Measurements from ENCODE around the gene TNRC18.
A peak's percentile ranks its signal among the peaks of the same experiment; 100 is the strongest.

The TNRC18 gene

GRCh38 chr7:5363729-5364128 is 59.9 kb downstream of the TNRC18 start:
- Histone ChIP-seq H3K9me3 (ENCODE audit: insufficient read depth, low read depth, low read length) (no peaks in the 10 kb centered on the region), H3K79me2 (ENCODE audit: insufficient read depth, low read length) (peaks cover 62% of the 10 kb centered on the region), H3K9me2 (replicated peaks; ENCODE audit: low read depth, low read length) (no peaks in the 10 kb centered on the region), H3K27me3 (ENCODE audit: insufficient read depth, low read length, poor library complexity, severe bottlenecking) (no peaks in the 10 kb centered on the region), H3K4me2 (ENCODE audit: low read depth, low read length, poor library complexity, severe bottlenecking) (peak overlapping the region; percentile 16), H3K9ac (ENCODE audit: low read depth, low read length, poor library complexity, severe bottlenecking) (no peak overlapping the region), H3K4me1 (ENCODE audit: insufficient read depth, low read length, poor library complexity, severe bottlenecking) (peaks cover 4% of the 10 kb centered on the region), H3F3A (ENCODE audit: low read depth) (no peaks in the 10 kb centered on the region), H3K4me3 (ENCODE audit: low read length, poor library complexity, severe bottlenecking) (no peak overlapping the region), H3K36me3 (ENCODE audit: insufficient read depth, low read length) (peaks cover 84% of the 10 kb centered on the region; the same call in 1 of the 2 replicates), H4K20me1 (ENCODE audit: insufficient read depth, low read length, poor library complexity, severe bottlenecking) (peaks cover 52% of the 10 kb centered on the region), H2AFZ (ENCODE audit: low read length) (no peak overlapping the region)
- TF ChIP-seq EZH2phosphoT487 (IDR thresholded peaks at IDR 0.05; ENCODE audit: borderline replicate concordance): no peak
- no peak for TF ChIP-seq CTCF (conservative IDR thresholded peaks at IDR 0.05; ENCODE audit: low read length)

- Histone ChIP-seq H3K9me2 (replicated peaks; ENCODE audit: low read depth, low read length) (no peaks in the 10 kb centered on the region), H2AFZ (ENCODE audit: low read length) (no peak overlapping the region), H3K79me2 (ENCODE audit: insufficient read depth, low read length) (peaks cover 54% of the 10 kb centered on the region), H3K9ac (ENCODE audit: low read depth, low read length, poor library complexity, severe bottlenecking) (no peak overlapping the region), H3F3A (ENCODE audit: low read depth) (no peaks in the 10 kb centered on the region), H4K20me1 (ENCODE audit: insufficient read depth, low read length, poor library complexity, severe bottlenecking) (peaks cover 49% of the 10 kb centered on the region), H3K4me1 (ENCODE audit: insufficient read depth, low read length, poor library complexity, severe bottlenecking) (peaks cover 4% of the 10 kb centered on the region), H3K9me3 (ENCODE audit: insufficient read depth, low read depth, low read length) (no peaks in the 10 kb centered on the region), H3K4me3 (ENCODE audit: low read length, poor library complexity, severe bottlenecking) (no peak overlapping the region), H3K4me2 (ENCODE audit: low read depth, low read length, poor library complexity, severe bottlenecking) (no peak overlapping the region), H3K36me3 (ENCODE audit: insufficient read depth, low read length) (peaks cover 90% of the 10 kb centered on the region; the same call in 1 of the 2 replicates), H3K27me3 (ENCODE audit: insufficient read depth, low read length, poor library complexity, severe bottlenecking) (no peaks in the 10 kb centered on the region)
- TF ChIP-seq CTCF (conservative IDR thresholded peaks at IDR 0.05; ENCODE audit: low read length): no peak
- no peak for TF ChIP-seq EZH2phosphoT487 (IDR thresholded peaks at IDR 0.05; ENCODE audit: borderline replicate concordance)
Measured at GRCh38 chr7:5362466-5362865, 61.2 kb downstream of the TNRC18 start.

GRCh38 chr7:5361446-5362127 is 62.0 kb downstream of the TNRC18 start:
- H3K27me3 ChIP-seq (ENCODE audit: insufficient read depth, low read length, poor library complexity, severe bottlenecking): no peaks in the 10 kb centered on the region
- H3K4me3 ChIP-seq (ENCODE audit: low read length, poor library complexity, severe bottlenecking): no peak overlapping the region
- H3K36me3 ChIP-seq (ENCODE audit: insufficient read depth, low read length): peaks cover 92% of the 10 kb centered on the region; the same call in 1 of the 2 replicates
- H3K9ac ChIP-seq (ENCODE audit: low read depth, low read length, poor library complexity, severe bottlenecking): no peak overlapping the region
- H2AFZ ChIP-seq (ENCODE audit: low read length): no peak overlapping the region
- no peaks in the 10 kb centered on the region for H3K9me2 ChIP-seq (replicated peaks; ENCODE audit: low read depth, low read length)
- TF ChIP-seq CTCF (conservative IDR thresholded peaks at IDR 0.05; ENCODE audit: low read length): no peak
- no peak for TF ChIP-seq EZH2phosphoT487 (IDR thresholded peaks at IDR 0.05; ENCODE audit: borderline replicate concordance)
- H3K79me2 ChIP-seq (ENCODE audit: insufficient read depth, low read length): peaks cover 48% of the 10 kb centered on the region
- no peaks in the 10 kb centered on the region for H3K9me3 ChIP-seq (ENCODE audit: insufficient read depth, low read depth, low read length)
- H3K4me1 ChIP-seq (ENCODE audit: insufficient read depth, low read length, poor library complexity, severe bottlenecking): peaks cover 4% of the 10 kb centered on the region
- H3K4me2 ChIP-seq (ENCODE audit: low read depth, low read length, poor library complexity, severe bottlenecking): no peak overlapping the region
- H4K20me1 ChIP-seq (ENCODE audit: insufficient read depth, low read length, poor library complexity, severe bottlenecking): peaks cover 45% of the 10 kb centered on the region
- no peaks in the 10 kb centered on the region for H3F3A ChIP-seq (ENCODE audit: low read depth)
